Epithelial cell of prostate (primary cell): Measurements from ENCODE around the gene WBP2.
A peak's percentile ranks its signal among the peaks of the same experiment; 100 is the strongest.

Source experiments
- DNase-seq: peaks from one replicate; pipeline ENCODE4 v3.0.0-alpha.2; 2011; ENCODE audit warnings: low read depth, low spot score
- H3K27ac ChIP-seq: fragments of 450-650 bp; 2 replicates; pipeline ENCODE4 v1.5.1; 2017; ENCODE audit warnings: mild to moderate bottlenecking

The WBP2 gene

GRCh38 chr17:75855310-75856061, at the start of gene WBP2:
TSS of gene WBP2 (minus strand) at chr17:75855335. CDS start at chr17:75855297, 38 bp downstream.
- DNase-seq: peak; percentile 99
- peak within 1 kb of the TSS; percentile 83 for H3K27ac ChIP-seq

- DNase-seq: no peak
- H3K27ac ChIP-seq: no peak overlapping the region
Observed at GRCh38 chr17:75902406-75902805, 47.3 kb upstream of the WBP2 start.

- H3K27ac ChIP-seq: no peak overlapping the region
- no peak for DNase-seq
Observed at GRCh38 chr17:75901727-75902126, 46.6 kb upstream of the WBP2 start.

GRCh38 chr17:75900691-75901533, 45.8 kb upstream of the WBP2 start:
- no peak for DNase-seq
- H3K27ac ChIP-seq: no peak overlapping the region

GRCh38 chr17:75899767-75900468, 44.8 kb upstream of the WBP2 start:
- no peak overlapping the region for H3K27ac ChIP-seq
- no peak for DNase-seq

- no peak overlapping the region for H3K27ac ChIP-seq
- no peak for DNase-seq
Observed at GRCh38 chr17:75899353-75899752, 44.2 kb upstream of the WBP2 start.

- no peak for DNase-seq
- H3K27ac ChIP-seq: no peak overlapping the region
Observed at GRCh38 chr17:75898791-75899190, 43.7 kb upstream of the WBP2 start.

- no peak overlapping the region for H3K27ac ChIP-seq
- no peak for DNase-seq
Observed at GRCh38 chr17:75898065-75898464, 42.9 kb upstream of the WBP2 start.

GRCh38 chr17:75897160-75898019, 42.3 kb upstream of the WBP2 start:
- no peak for DNase-seq
- H3K27ac ChIP-seq: peak overlapping the region; percentile 62

- peak within 1 kb of the TSS; percentile 62 for H3K27ac ChIP-seq
Observed at GRCh38 chr17:75896415-75897159, 41.5 kb upstream of the WBP2 start, which contains the start of gene TRIM65. TSS of gene TRIM65 (minus strand) at chr17:75896951. CDS start at chr17:75896937, 14 bp downstream.

GRCh38 chr17:75895370-75896155, 40.4 kb upstream of the WBP2 start:
- H3K27ac ChIP-seq: peak overlapping the region; percentile 62
- DNase-seq: no peak

More at GRCh38 chr17:75896415-75897159, 41.5 kb upstream of the WBP2 start, which contains the start of gene TRIM65:
- no peak for DNase-seq

GRCh38 chr17:75894049-75894733, 39.1 kb upstream of the WBP2 start:
- H3K27ac ChIP-seq: no peak overlapping the region
- no peak for DNase-seq

GRCh38 chr17:75893305-75894048, 38.3 kb upstream of the WBP2 start:
- DNase-seq: no peak
- no peak overlapping the region for H3K27ac ChIP-seq

- no peak overlapping the region for H3K27ac ChIP-seq
- DNase-seq: no peak
Observed at GRCh38 chr17:75892556-75893224, 37.6 kb upstream of the WBP2 start.

- no peak overlapping the region for H3K27ac ChIP-seq
- no peak for DNase-seq
Observed at GRCh38 chr17:75891605-75892555, 36.7 kb upstream of the WBP2 start.
